ENCODE results near the gene CDH4.

DNA sequence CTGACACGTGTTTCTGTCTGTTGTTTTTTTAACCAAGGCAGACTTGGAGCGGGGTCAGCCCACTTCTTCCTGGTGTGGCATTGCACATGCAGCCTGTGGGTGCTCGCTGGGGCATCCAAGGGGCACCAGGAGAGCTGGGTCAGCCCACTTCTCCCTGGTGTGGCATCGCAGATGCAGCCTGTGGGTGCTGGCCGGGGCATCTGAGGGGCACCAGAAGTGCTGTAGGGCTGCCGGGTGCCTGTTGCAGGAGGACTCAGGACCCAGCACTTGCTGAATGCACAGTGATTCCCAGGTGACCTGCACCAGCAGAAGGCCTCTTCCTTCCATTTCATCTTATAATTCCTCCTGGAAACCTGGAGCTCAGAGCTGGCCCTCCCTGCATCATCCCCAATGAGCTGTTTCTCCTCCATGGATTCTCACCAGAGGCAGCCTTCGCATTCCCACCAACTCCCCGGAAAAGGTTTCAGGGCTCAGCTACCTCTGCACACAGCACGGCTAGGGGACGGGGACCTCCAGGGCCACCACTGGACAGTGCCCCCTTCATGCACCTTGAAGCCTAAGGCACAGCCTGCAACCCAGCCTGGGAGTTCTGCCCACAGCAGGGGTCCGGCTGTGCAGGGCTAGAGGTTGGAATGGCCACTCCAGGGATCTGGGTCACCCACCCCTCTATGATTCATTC is 594.8 kb downstream of the CDH4 start:
- TF ChIP-seq, protein P1, sequence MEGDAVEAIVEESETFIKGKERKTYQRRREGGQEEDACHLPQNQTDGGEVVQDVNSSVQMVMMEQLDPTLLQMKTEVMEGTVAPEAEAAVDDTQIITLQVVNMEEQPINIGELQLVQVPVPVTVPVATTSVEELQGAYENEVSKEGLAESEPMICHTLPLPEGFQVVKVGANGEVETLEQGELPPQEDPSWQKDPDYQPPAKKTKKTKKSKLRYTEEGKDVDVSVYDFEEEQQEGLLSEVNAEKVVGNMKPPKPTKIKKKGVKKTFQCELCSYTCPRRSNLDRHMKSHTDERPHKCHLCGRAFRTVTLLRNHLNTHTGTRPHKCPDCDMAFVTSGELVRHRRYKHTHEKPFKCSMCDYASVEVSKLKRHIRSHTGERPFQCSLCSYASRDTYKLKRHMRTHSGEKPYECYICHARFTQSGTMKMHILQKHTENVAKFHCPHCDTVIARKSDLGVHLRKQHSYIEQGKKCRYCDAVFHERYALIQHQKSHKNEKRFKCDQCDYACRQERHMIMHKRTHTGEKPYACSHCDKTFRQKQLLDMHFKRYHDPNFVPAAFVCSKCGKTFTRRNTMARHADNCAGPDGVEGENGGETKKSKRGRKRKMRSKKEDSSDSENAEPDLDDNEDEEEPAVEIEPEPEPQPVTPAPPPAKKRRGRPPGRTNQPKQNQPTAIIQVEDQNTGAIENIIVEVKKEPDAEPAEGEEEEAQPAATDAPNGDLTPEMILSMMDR (IDR thresholded peaks at IDR 0.05; ENCODE audit: insufficient read depth, low read length), result no peak
- TF ChIP-seq, protein P2, sequence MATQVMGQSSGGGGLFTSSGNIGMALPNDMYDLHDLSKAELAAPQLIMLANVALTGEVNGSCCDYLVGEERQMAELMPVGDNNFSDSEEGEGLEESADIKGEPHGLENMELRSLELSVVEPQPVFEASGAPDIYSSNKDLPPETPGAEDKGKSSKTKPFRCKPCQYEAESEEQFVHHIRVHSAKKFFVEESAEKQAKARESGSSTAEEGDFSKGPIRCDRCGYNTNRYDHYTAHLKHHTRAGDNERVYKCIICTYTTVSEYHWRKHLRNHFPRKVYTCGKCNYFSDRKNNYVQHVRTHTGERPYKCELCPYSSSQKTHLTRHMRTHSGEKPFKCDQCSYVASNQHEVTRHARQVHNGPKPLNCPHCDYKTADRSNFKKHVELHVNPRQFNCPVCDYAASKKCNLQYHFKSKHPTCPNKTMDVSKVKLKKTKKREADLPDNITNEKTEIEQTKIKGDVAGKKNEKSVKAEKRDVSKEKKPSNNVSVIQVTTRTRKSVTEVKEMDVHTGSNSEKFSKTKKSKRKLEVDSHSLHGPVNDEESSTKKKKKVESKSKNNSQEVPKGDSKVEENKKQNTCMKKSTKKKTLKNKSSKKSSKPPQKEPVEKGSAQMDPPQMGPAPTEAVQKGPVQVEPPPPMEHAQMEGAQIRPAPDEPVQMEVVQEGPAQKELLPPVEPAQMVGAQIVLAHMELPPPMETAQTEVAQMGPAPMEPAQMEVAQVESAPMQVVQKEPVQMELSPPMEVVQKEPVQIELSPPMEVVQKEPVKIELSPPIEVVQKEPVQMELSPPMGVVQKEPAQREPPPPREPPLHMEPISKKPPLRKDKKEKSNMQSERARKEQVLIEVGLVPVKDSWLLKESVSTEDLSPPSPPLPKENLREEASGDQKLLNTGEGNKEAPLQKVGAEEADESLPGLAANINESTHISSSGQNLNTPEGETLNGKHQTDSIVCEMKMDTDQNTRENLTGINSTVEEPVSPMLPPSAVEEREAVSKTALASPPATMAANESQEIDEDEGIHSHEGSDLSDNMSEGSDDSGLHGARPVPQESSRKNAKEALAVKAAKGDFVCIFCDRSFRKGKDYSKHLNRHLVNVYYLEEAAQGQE (IDR thresholded peaks at IDR 0.05; ENCODE audit: insufficient replicate concordance, low read depth), result no peak
- TF ChIP-seq POLR2AphosphoS5 (IDR thresholded peaks at IDR 0.05; ENCODE audit: low read depth), result no peak
